Erythroblast (primary cell): ENCODE data around the gene CACNA1G.

ENCODE experiments used
- GATA1 ChIP-seq: IDR thresholded peaks from 2 replicates; pipeline ENCODE4 v1.6.1; 2011; ENCODE audit warnings: low read depth, mild to moderate bottlenecking, control low read depth, low read length, moderate library complexity
- POLR2A ChIP-seq: IDR thresholded peaks from 2 replicates; pipeline ENCODE4 v1.6.1; 2011; ENCODE audit warnings: mild to moderate bottlenecking, low read length

DNA sequence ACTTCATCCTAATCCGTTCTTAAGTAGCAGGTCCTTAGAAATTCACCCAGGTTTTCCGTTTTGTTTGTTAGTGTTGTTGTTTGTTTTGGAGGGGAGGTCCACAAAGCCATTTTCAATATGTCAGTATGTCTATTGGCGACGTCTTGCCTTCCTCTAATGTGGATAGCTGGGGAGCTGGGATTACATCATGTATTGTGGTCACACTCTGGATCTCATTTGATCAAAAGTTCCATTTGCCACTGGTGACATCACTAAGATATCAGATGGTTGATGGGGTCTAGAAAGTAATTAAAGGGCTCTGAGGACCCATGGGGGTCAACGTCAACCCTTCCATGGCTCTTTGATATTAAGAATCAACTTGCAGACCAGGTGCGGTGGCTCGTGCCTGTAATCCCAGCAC is 30.7 kb upstream of the CACNA1G start:
- TF ChIP-seq POLR2A (no peak), GATA1 (no peak)
